Measurements from ENCODE around the gene CD160.
"Not testable (repeated sequence)": the region's sequence is repeated elsewhere in the genome, so short reads cannot be mapped to it uniquely, and the experiment has no call there.

The CD160 gene

GRCh38 chr1:145757420-145757819, 38.1 kb downstream of the CD160 start:
- in situ Hi-C loops (cut with MboI; ENCODE audit: low sequenced_read_pairs) = loop anchor here (5.0 kb wide), 1 partner anchor 40 kb away; no protein-coding TSS in a partner anchor

GRCh38 chr1:145758116-145758515, 38.8 kb downstream of the CD160 start:
- in situ Hi-C loops (cut with MboI; ENCODE audit: low sequenced_read_pairs) = loop anchor here (5.0 kb wide), 1 partner anchor 39 kb away; no protein-coding TSS in a partner anchor

GRCh38 chr1:145758575-145758974, 39.3 kb downstream of the CD160 start:
- in situ Hi-C loops (cut with MboI; ENCODE audit: low sequenced_read_pairs) = loop anchor here (5.0 kb wide), 1 partner anchor 39 kb away; no protein-coding TSS in a partner anchor

- in situ Hi-C loops (cut with MboI; ENCODE audit: low sequenced_read_pairs) = loop anchor here (5.0 kb wide), 1 partner anchor 38 kb away; no protein-coding TSS in a partner anchor
Measured at GRCh38 chr1:145759721-145760120, 40.4 kb downstream of the CD160 start.

- in situ Hi-C loops (cut with MboI; ENCODE audit: low sequenced_read_pairs) = not testable (repeated sequence)
Measured at GRCh38 chr1:145760395-145760949, 41.2 kb downstream of the CD160 start.

- in situ Hi-C loops (cut with MboI; ENCODE audit: low sequenced_read_pairs) = not testable (repeated sequence)
Measured at GRCh38 chr1:145761498-145761897, 42.2 kb downstream of the CD160 start.

GRCh38 chr1:145762001-145762400, 42.7 kb downstream of the CD160 start:
- in situ Hi-C loops (cut with MboI; ENCODE audit: low sequenced_read_pairs) = not testable (repeated sequence)

GRCh38 chr1:145764231-145764940, 45.1 kb downstream of the CD160 start:
- in situ Hi-C loops (cut with MboI; ENCODE audit: low sequenced_read_pairs) = not testable (repeated sequence)

GRCh38 chr1:145765127-145765526, 45.8 kb downstream of the CD160 start:
- in situ Hi-C loops (cut with MboI; ENCODE audit: low sequenced_read_pairs) = not testable (repeated sequence)

GRCh38 chr1:145765585-145766360, 46.5 kb downstream of the CD160 start:
- in situ Hi-C loops (cut with MboI; ENCODE audit: low sequenced_read_pairs) = not testable (repeated sequence)

GRCh38 chr1:145766926-145767325, 47.6 kb downstream of the CD160 start:
- in situ Hi-C loops (cut with MboI; ENCODE audit: low sequenced_read_pairs) = not testable (repeated sequence)

GRCh38 chr1:145768004-145768403, 48.7 kb downstream of the CD160 start:
- in situ Hi-C loops (cut with MboI; ENCODE audit: low sequenced_read_pairs) = not testable (repeated sequence)

- in situ Hi-C loops (cut with MboI; ENCODE audit: low sequenced_read_pairs) = no loop called here
Measured at GRCh38 chr1:145771056-145771455, 51.8 kb downstream of the CD160 start.

GRCh38 chr1:145773423-145773822, 54.1 kb downstream of the CD160 start:
- in situ Hi-C loops (cut with MboI; ENCODE audit: low sequenced_read_pairs) = no loop called here

- in situ Hi-C loops (cut with MboI; ENCODE audit: low sequenced_read_pairs) = no loop called here
Measured at GRCh38 chr1:145777357-145778145, 58.3 kb downstream of the CD160 start.

GRCh38 chr1:145778146-145778540, 58.8 kb downstream of the CD160 start:
- in situ Hi-C loops (cut with MboI; ENCODE audit: low sequenced_read_pairs) = no loop called here

GRCh38 chr1:145782272-145783099, 63.2 kb downstream of the CD160 start:
- in situ Hi-C loops (cut with MboI; ENCODE audit: low sequenced_read_pairs) = no loop called here

- in situ Hi-C loops (cut with MboI; ENCODE audit: low sequenced_read_pairs) = no loop called here
Measured at GRCh38 chr1:145784409-145784808, 65.1 kb downstream of the CD160 start.

GRCh38 chr1:145785547-145785946, 66.2 kb downstream of the CD160 start:
- in situ Hi-C loops (cut with MboI; ENCODE audit: low sequenced_read_pairs) = no loop called here

GRCh38 chr1:145786271-145786670, 67.0 kb downstream of the CD160 start:
- in situ Hi-C loops (cut with MboI; ENCODE audit: low sequenced_read_pairs) = no loop called here
